Endothelial cell of umbilical vein (primary cell): ENCODE results near the gene EBF4. TPM values are rescaled to one million over a fixed set of nuclear protein-coding genes. Genes with fewer than 3 reads are reported as not detected.

ENCODE experiments used
- BruUV-seq: library from RNA; stranded (reverse); fragments of 400-500 nt; replicated peaks from 2 replicates; lab custom pipeline; 2021; lab: Mats Ljungman, UMichigan
- CTCF ChIA-PET: fragments of 300-600, 350-600 bp; sonication (Branson Sonifier 250); formaldehyde crosslinking; loops from one replicate; lab custom pipeline; 2021; ENCODE audit warnings: antibody characterized with exemption, inconsistent platforms; lab: Charles Lee
- POLR2A ChIA-PET: fragments of 300-600, 350-600 bp; sonication (Branson Sonifier 250); formaldehyde crosslinking; loops from one replicate; lab custom pipeline; 2021; ENCODE audit warnings: antibody characterized with exemption, inconsistent platforms; lab: Charles Lee
- DNase-seq: peaks from one replicate; pipeline ENCODE4 v3.0.0-alpha.2; 2011; ENCODE audit warnings: low read depth, low spot score
- FAIRE-seq: peaks from 2 replicates; lab custom pipeline; 2011; peaks lifted over from hg19 to GRCh38; lab: Jason Lieb, UNC
- H2AFZ ChIP-seq: 2 replicates; pipeline ENCODE4 v1.6.0; 2012; ENCODE audit warnings: low read depth, low read length, control low read depth, inconsistent platforms
- H3K27ac ChIP-seq: 2 replicates; pipeline ENCODE4 v1.5.1; 2011; ENCODE audit warnings: low read depth, mild to moderate bottlenecking, control low read depth, low read length, moderate library complexity; ENCODE audit not compliant: insufficient read depth
- H3K27me3 ChIP-seq, 2 experiments: 2 replicates each; pipeline versions ENCODE4 v1.6.0 to v1.6.1; 2011; ENCODE audit warnings: low read length in 2 of 2, mixed read lengths in 1 of 2; ENCODE audit not compliant: control insufficient read depth in 2 of 2, insufficient read depth in 2 of 2
- H3K36me3 ChIP-seq, 2 experiments: 2 replicates in 1 of 2; 3 replicates in 1 of 2; pipeline ENCODE4 v1.5.1; 2011; ENCODE audit warnings: low read length in 2 of 2, mild to moderate bottlenecking in 1 of 2, moderate library complexity in 1 of 2; ENCODE audit not compliant: control insufficient read depth in 2 of 2, insufficient read depth in 2 of 2; ENCODE audit errors: extremely low read depth in 1 of 2
- H3K4me1 ChIP-seq: 3 replicates; pipeline ENCODE4 v1.5.1; 2011; ENCODE audit warnings: mild to moderate bottlenecking, low read length; ENCODE audit not compliant: control insufficient read depth, insufficient read depth; ENCODE audit errors: extremely low read depth
- H3K4me2 ChIP-seq: 2 replicates; pipeline ENCODE4 v1.6.1; 2011; ENCODE audit warnings: low read length, control low read depth, mixed read lengths; ENCODE audit not compliant: insufficient read depth
- H3K4me3 ChIP-seq, 3 experiments: fragments of 200-600 bp in 1 of 3; sonication (generic), shearing (Covaris generic) in 1 of 3; replicated peaks in 1 of 3; 2 replicates each; pipeline ENCODE4 v1.5.1; 2011 to 2016; ENCODE audit warnings: control low read depth in 3 of 3, low read length in 3 of 3, mild to moderate bottlenecking in 2 of 3, inconsistent platforms in 1 of 3, low read depth in 1 of 3, moderate library complexity in 1 of 3; ENCODE audit not compliant: insufficient read depth in 1 of 3
- H3K79me2 ChIP-seq: 2 replicates; pipeline ENCODE4 v1.6.0; 2012; ENCODE audit warnings: low read length, inconsistent platforms; ENCODE audit not compliant: control insufficient read depth, insufficient read depth
- H3K9ac ChIP-seq: replicated peaks from 2 replicates; pipeline ENCODE3; 2011; ENCODE audit warnings: low read length, control low read depth; ENCODE audit not compliant: insufficient read depth; ENCODE audit errors: extremely low read depth
- H3K9me1 ChIP-seq: replicated peaks from 3 replicates; pipeline ENCODE4 v1.6.0; 2011; ENCODE audit warnings: mild to moderate bottlenecking, low read length; ENCODE audit not compliant: control insufficient read depth, insufficient read depth; ENCODE audit errors: extremely low read depth
- H3K9me3 ChIP-seq: replicated peaks from 2 replicates; pipeline ENCODE4 v1.5.1; 2012; ENCODE audit warnings: low read length, inconsistent platforms; ENCODE audit not compliant: control insufficient read depth, insufficient read depth
- H4K20me1 ChIP-seq: replicated peaks from 2 replicates; pipeline ENCODE3; 2011; ENCODE audit warnings: mild to moderate bottlenecking, low read length; ENCODE audit not compliant: control insufficient read depth, insufficient read depth; ENCODE audit errors: extremely low read depth
- EZH2 ChIP-seq: IDR thresholded peaks from 2 replicates; pipeline ENCODE4 v1.6.1; 2012; ENCODE audit warnings: borderline replicate concordance, low read depth, mild to moderate bottlenecking, moderate library complexity, low read length, inconsistent platforms; ENCODE audit not compliant: severe bottlenecking
- FOS ChIP-seq: IDR thresholded peaks from 2 replicates; pipeline ENCODE4 v1.6.1; 2011; ENCODE audit warnings: mild to moderate bottlenecking, low read length, moderate library complexity, borderline replicate concordance; ENCODE audit not compliant: insufficient read depth
- GATA2 ChIP-seq: IDR thresholded peaks from 2 replicates; pipeline ENCODE4 v1.7.0; 2011; ENCODE audit warnings: low read depth, mild to moderate bottlenecking, moderate library complexity, mixed read lengths, low read length; ENCODE audit not compliant: insufficient read length, insufficient read depth
- JUN ChIP-seq: IDR thresholded peaks from 2 replicates; pipeline ENCODE4 v1.6.1; 2011; ENCODE audit warnings: borderline replicate concordance, low read depth; ENCODE audit not compliant: insufficient read length, insufficient read depth
- MAX ChIP-seq: IDR thresholded peaks from 2 replicates; pipeline ENCODE4 v1.6.1; 2011; ENCODE audit not compliant: insufficient read depth, insufficient read length
- MYC ChIP-seq: IDR thresholded peaks from one replicate; pipeline ENCODE4 v1.6.1; 2011; ENCODE audit warnings: mild to moderate bottlenecking, low read depth, low read length
- POLR2A ChIP-seq: IDR thresholded peaks from 2 replicates; pipeline ENCODE4 v1.6.1; 2012; ENCODE audit warnings: low read depth, mild to moderate bottlenecking, control low read depth, low read length
- POLR2AphosphoS5 ChIP-seq: IDR thresholded peaks from 2 replicates; pipeline ENCODE4 v1.6.1; 2012; ENCODE audit warnings: low read depth, mild to moderate bottlenecking, control low read depth, low read length, moderate library complexity; ENCODE audit not compliant: insufficient read depth
- dilution Hi-C: fragments of 300-500 bp; cut with MboI; formaldehyde crosslinking; loops from one replicate; pipeline ENCODE4 v1.15.0; 2019; ENCODE audit warnings: low sequenced_read_pairs; ENCODE audit not compliant: extremely low pct_ligation_motif_present
- intact Hi-C: fragments of 100-400 bp; cut with micrococcal nuclease; formaldehyde crosslinking; loops from one replicate; pipeline ENCODE4 v1.10.0; 2022
- polyA plus RNA-seq, 4 experiments: library from polyadenylated mRNA; depleted of rRNA in 3 of 4; stranded (reverse) in 3 of 4; unstranded in 1 of 4; fragments of >200 nt; gene quantifications; 2 replicates each; pipeline versions ENCODE4 v1.2.1 to v1.2.3, GENCODE V29; 2011 to 2012; ENCODE audit warnings: missing spikeins in 1 of 4
- total RNA-seq: library from RNA; stranded (reverse); gene quantifications from 2 replicates; pipeline ENCODE4 v1.2.3, GENCODE V29; 2021
- TF ChIP-seq, protein P1 (sequence below), 2 donors: IDR thresholded peaks; 1 replicate in 1 of 2; 2 replicates in 1 of 2; pipeline ENCODE4 v1.5.1; 2011; ENCODE audit warnings: low read length in 2 of 2, mild to moderate bottlenecking in 2 of 2, moderate library complexity in 2 of 2, control low read depth in 1 of 2, inconsistent platforms in 1 of 2, low read depth in 1 of 2; ENCODE audit not compliant: insufficient read depth in 1 of 2; ENCODE audit errors: extremely low read depth in 1 of 2

Gene EBF4
- total and polyA plus RNA-seq, 2 donors (not counting 3 experiments of a cell fraction or from before 2014, with no cell fraction given) = 2.7 to 3.4 TPM

DNA sequence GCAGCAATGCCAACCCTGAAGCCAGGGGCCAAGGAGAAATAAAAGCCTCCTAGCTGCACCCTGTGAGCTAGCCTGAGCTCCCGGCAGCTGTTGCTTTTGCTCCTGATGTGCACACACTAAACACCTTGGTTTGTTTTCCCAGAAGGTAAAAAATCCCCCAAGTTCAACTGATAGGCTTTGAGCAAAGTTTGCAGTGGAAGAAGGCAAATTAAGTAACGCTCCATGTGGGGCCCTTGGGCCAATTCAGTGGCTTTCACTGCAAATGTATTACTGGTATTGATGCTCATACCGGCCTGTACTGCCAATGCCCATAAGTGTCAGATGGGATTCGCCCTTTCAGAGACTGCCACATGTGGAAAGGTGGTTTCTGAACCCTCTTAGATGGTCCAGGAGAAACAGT is 19.1 kb upstream of the EBF4 start:
- POLR2A ChIA-PET = no interaction called here
- Histone ChIP-seq H3K4me1 (no peaks in the 10 kb centered on the region), H3K4me3 (no peak overlapping the region), H3K27ac (no peak overlapping the region), H3K4me2 (no peak overlapping the region), H3K27me3 (peaks cover 12 to 14% of the 10 kb centered on the region in 2 experiments), H3K36me3 (no peaks in the 10 kb centered on the region), H3K9me1 (no peaks in the 10 kb centered on the region), H4K20me1 (no peaks in the 10 kb centered on the region), H3K9me3 (no peaks in the 10 kb centered on the region), H3K79me2 (no peaks in the 10 kb centered on the region), H2AFZ (no peak overlapping the region), H3K9ac (no peak overlapping the region)
- TF ChIP-seq MYC (no peak), POLR2A (no peak), MAX (no peak), FOS (no peak), EZH2 (no peak)
- no peak for FAIRE-seq
- intact Hi-C loops = no loop called here
- no TSS peak for BruUV-seq
- dilution Hi-C loops = no loop called here
- CTCF ChIA-PET = interaction anchor here (0.8 to 1.9 kb wide), 6 partner anchors 9 to 501 kb away, joined by 3 to 14 read pairs (median 4); partner anchors contain the start of genes EBF4 and IDH3B
- DNase-seq = no peak

DNA sequence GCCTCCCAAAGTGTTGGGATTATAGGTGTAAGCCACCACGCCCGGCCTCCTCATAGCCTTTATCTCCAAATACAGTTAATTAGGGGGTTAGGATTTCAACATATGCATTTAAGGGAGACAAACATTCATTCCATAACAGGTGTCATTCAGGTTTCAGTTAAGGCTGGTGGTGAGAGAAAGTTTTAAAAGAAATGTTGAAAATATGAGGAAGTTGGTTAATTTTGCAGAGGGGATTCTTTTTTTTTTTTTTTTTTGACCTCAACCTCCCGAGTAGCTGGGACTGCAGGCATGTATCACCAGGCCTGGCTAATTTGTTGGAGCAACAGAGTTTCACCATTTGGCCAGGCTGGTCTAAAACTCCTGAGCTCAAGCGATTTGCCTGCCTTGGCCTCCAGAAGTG is 12.5 kb upstream of the EBF4 start:
- TF ChIP-seq, protein P1, sequence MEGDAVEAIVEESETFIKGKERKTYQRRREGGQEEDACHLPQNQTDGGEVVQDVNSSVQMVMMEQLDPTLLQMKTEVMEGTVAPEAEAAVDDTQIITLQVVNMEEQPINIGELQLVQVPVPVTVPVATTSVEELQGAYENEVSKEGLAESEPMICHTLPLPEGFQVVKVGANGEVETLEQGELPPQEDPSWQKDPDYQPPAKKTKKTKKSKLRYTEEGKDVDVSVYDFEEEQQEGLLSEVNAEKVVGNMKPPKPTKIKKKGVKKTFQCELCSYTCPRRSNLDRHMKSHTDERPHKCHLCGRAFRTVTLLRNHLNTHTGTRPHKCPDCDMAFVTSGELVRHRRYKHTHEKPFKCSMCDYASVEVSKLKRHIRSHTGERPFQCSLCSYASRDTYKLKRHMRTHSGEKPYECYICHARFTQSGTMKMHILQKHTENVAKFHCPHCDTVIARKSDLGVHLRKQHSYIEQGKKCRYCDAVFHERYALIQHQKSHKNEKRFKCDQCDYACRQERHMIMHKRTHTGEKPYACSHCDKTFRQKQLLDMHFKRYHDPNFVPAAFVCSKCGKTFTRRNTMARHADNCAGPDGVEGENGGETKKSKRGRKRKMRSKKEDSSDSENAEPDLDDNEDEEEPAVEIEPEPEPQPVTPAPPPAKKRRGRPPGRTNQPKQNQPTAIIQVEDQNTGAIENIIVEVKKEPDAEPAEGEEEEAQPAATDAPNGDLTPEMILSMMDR (IDR thresholded peaks at IDR 0.05; ENCODE audit: extremely low read depth in 1 of 2, insufficient read depth in 1 of 2, low read depth in 1 of 2, low read length in 2 of 2) = no peak
- TF ChIP-seq FOS (no peak), POLR2AphosphoS5 (no peak), JUN (no peak), POLR2A (no peak), MYC (no peak), GATA2 (no peak), EZH2 (no peak), MAX (no peak)
- intact Hi-C loops (no loop called here), dilution Hi-C loops (no loop called here)
- Histone ChIP-seq H3K79me2 (no peaks in the 10 kb centered on the region), H3K4me2 (no peak overlapping the region), H3K9ac (no peak overlapping the region), H3K27me3 (peaks cover 5% of the 10 kb centered on the region in 2 experiments), H3K4me3 (no peak overlapping the region), H3K36me3 (no peaks in the 10 kb centered on the region), H2AFZ (no peak overlapping the region), H4K20me1 (no peaks in the 10 kb centered on the region), H3K27ac (no peak overlapping the region), H3K9me1 (no peaks in the 10 kb centered on the region), H3K4me1 (no peaks in the 10 kb centered on the region), H3K9me3 (no peaks in the 10 kb centered on the region)
- ChIA-PET CTCF (no interaction called here), POLR2A (no interaction called here)
- FAIRE-seq = no peak
- no TSS peak for BruUV-seq
- no peak for DNase-seq
